Hepatic stellate cell (primary cell): ENCODE measurements around the gene PHF21A.
"Not testable (repeated sequence)": the region's sequence is repeated elsewhere in the genome, so short reads cannot be mapped to it uniquely, and the experiment has no call there.

Source experiments
- DNase-seq: peaks from one replicate; pipeline ENCODE4 v3.0.0; 2011; ENCODE audit warnings: low spot score

PHF21A gene

DNA sequence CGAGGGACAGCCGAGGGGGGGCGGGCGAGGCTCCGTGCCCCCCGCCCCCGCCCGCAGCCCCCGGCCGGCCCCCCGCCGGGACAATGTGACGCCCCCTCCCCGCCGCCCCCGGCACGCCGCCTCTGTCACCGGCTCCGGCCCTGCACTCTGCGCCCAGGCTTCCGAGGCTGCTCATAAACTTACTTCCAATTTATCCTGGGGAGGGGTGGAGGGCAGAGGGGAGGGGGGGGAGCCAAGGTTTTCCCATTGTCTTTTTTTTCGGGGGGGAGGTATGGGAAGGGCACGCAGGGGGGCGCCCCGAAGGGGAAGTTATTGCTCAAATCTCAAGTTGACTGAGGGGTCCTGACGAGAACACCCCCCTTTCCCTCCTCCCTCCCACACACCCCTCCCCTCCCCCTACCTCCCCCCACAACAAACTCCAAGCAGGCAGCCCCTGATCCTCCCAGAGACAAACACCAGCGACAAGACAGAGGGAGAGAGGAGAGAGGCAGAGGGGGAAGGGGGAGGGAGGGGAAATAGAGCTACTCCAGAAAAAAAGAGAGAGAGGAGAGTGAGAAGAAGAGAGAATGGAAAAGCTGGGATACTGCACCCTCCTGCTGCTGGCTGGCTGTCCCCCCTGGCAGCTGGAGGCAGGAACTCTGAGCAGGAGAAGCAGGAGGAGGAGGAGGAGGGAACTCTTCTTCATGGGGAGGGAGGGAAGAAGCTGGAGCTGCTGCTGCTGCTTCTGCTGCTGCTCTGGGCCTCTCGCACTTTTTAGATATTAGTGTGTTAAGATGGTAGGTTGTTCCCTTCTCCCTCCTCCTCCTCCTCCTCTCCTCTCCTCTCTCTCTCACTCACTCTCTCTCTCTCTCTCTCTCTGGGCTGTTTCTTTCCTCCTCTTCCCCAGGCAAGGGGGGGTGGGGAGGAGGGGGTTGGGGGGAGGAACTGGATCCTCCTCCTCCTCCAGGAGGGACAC, 631 bp downstream of the PHF21A start:
- DNase-seq = peak; percentile 43

GRCh38 chr11:46119352-46120216, 1.7 kb downstream of the PHF21A start:
- peak; percentile 28 for DNase-seq

GRCh38 chr11:46118702-46119351, 2.4 kb downstream of the PHF21A start:
- DNase-seq = no peak

DNA sequence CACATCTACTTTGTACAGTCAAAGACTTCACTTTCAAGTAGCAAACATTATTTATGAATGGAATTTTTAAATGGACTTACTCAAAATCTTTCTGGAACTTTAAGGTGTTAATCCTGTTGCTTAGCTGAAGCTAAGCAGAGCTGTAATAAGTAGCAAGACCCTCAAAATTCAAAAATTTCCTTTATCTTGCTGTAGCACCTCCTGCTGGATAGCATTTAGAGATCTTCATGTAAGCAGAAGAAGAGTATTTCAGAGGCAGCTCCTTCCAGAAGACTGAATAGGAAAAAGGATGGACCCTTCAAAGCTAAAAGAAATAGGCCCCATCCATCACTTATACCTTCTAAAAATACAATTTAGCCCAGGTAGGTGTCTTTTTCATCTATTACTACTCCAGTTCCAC, 3.4 kb downstream of the PHF21A start:
- no peak for DNase-seq

GRCh38 chr11:46116712-46117037, 4.6 kb downstream of the PHF21A start:
- not testable (repeated sequence) for DNase-seq

- no peak for DNase-seq
These were observed 5.1 kb downstream of the PHF21A start for GRCh38 chr11:46116007-46116711.

- no peak for DNase-seq
These were observed 6.3 kb downstream of the PHF21A start for GRCh38 chr11:46114961-46115360.

DNA sequence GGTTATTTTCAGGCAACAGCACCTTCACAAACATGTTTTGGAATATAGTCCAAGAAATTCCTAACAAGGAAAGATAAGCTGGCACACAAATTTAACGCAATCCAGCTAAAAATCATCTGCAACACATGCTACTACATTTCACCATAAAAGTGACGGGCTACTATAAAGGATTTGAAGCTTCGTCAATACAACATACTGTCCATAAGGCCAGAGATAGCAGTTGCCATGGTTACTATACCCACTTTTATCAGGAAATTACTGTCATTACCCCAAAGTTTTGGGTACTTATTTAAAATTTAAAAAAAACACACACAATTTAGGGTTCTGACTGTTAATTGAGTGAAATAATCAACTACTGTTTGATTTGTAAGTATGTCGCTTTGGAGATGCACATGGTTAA, 6.9 kb downstream of the PHF21A start:
- DNase-seq = no peak

GRCh38 chr11:46112961-46113607, 8.2 kb downstream of the PHF21A start:
- peak; percentile 34 for DNase-seq

DNA sequence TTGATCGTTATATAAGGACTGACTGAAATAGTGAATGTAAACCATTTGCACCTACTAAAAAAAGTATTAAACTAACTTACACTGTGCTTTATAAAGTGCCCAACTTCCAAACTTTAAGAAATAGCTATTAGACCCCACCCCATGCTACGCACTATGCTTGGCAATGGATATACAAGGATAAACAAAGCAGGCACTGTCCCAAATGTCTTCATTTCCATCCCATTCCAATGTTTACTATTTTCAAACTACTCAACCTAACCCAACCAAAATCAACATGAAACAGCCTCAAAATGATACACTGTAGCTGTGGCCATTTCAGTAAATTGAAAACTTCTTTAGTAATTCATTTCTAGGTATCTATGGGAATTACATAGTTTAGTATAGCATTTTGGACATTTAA, 12.5 kb downstream of the PHF21A start:
- no peak for DNase-seq

DNA sequence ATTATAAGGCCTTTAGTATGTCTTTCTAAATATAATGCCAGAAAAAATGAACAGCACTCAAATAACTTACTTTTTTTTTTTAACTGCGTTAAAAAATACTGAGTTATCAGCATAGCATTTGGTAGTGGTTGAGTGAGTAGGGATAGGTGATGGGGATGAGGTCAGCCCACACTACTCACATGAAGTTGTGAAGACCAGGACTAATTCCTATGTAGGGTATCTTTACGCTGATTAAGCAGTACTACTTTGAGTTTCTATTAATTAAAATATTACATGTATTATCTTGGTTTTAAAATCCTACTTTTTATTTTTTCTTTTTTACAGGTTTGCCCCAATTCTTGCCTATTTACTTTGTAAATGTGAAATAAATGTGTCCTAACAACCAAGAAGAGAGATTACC, 13.5 kb downstream of the PHF21A start:
- no peak for DNase-seq

DNA sequence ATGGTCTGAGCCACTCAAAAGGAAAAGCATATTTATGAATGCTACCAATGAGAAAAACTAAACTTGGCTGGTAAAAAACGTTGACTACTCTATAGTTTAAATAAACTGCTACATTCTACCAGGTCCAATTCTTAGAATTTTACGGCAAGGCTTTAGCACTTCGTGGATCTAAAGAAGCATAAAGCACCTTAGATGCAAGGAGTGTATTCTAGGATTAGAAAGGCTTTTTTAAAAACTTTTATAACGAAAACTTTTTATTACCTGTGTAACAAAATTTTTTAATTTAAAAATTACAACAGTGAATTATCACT, 13.9 kb downstream of the PHF21A start:
- no peak for DNase-seq

- DNase-seq = no peak
These were observed 14.5 kb downstream of the PHF21A start for GRCh38 chr11:46106530-46107407.

DNA sequence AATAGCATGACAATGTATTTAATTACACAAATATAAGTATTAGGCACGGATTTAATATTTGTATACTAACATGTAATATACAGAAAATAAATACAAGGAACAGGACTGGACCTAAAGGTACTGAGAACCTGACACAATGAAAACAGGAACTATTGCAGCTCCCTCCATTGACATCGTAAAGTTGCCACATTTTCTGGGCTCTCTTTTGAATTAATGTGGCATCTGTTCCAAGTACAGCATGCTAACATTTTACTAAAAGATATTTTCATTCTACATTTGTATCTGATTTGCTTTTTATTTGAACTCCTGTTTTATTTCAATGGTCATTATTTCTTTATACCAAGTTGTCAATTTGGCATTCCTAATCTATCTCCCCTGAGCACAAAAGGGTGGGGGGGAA, 15.3 kb downstream of the PHF21A start:
- no peak for DNase-seq

- no peak for DNase-seq
These were observed 16.1 kb downstream of the PHF21A start for GRCh38 chr11:46105134-46105628.

- no peak for DNase-seq
These were observed 18.4 kb downstream of the PHF21A start for GRCh38 chr11:46102843-46103242.

GRCh38 chr11:46100670-46101069, 20.6 kb downstream of the PHF21A start:
- DNase-seq = no peak

DNA sequence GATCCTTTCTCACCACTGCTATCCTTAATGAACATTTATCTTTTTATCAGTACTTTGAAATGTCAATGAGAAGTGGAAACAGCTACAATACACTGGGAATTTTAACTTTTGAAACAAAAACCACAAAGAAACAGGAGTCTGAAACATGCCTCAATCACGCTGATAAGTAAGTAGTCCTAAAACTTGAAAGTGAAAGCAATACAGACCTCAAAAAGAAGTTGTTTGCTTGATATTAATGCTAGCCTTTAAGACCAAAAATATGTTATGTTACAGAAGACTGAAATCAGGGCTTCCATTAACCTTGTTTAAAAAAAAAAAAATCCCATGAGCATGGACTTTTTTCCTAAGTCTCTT, 21.3 kb downstream of the PHF21A start:
- no peak for DNase-seq

DNA sequence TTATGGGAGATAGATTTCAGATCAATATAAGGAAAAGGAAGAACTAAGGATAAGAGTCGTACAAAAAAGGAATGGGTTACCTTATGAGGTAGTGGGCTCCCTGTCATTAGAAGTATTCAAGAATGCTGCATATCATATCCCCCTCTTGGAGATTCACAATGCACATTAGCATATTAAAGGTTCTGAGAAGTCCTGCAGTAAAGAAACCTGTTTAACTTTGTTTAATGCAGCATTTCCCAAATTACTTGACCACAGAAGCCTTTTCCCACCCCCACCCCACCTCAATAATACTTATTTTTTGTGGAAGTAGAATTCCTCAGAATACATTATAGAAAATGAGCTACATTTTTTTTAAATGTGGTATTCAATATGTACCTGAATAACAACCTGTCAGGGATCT, 30.9 kb downstream of the PHF21A start:
- no peak for DNase-seq

DNA sequence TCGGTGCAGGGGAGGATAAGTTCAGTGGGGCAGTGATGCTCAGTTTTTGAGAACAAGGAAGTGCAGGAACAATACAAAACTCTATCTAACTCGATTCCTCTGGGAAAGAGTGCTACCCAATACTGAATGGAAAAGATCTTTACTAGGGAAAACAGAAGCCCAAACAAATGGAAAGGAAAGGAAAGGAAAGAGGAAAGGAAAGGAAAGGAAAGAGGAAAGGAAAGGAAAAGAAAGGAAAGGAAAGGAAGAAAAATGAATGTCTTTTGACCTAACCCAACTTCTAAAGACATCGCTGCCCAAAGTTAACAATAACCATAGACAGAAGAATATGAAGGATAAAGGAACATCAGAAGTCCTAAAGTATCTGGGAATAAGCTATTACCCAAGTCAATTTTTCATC, 41.6 kb downstream of the PHF21A start:
- DNase-seq = no peak

DNA sequence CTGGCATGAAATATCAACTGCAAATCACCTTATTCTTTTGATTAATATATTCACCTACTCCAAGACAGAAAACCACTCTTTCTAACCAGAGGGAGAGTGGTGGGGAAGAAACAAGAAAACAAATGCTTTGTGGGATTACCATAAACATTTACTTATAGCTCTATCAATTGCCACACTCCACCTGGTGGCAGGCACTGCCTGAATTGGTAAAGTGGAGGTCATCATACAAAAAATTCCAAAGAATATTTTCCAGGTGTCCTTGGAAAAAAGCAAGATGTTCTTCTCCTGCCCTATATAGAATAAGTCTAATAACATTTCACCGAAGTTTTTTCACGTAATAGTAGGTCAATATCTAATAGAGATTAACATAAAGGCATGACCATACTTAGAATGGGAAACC, 45.3 kb downstream of the PHF21A start:
- DNase-seq = no peak
